Hypothalamus (tissue), 51 donors: ENCODE data around the gene ST3GAL5.

Experiments used
- DNase-seq, 51 donors: peaks; one replicate each; lab custom pipeline; 2025; lab: John Stamatoyannopoulos, UW

The ST3GAL5 gene

GRCh38 chr2:85868822-85869221 lies 20.0 kb downstream of the ST3GAL5 start:
- no peak for DNase-seq

- no peak for DNase-seq
These were observed 21.1 kb downstream of the ST3GAL5 start for GRCh38 chr2:85867556-85868292.

- DNase-seq, result no peak
These were observed 21.7 kb downstream of the ST3GAL5 start for GRCh38 chr2:85867121-85867520.

GRCh38 chr2:85866165-85866659 lies 22.6 kb downstream of the ST3GAL5 start:
- DNase-seq, result no peak

- DNase-seq, result no peak
These were observed 23.1 kb downstream of the ST3GAL5 start for GRCh38 chr2:85865539-85866164.

GRCh38 chr2:85864654-85865053 lies 24.1 kb downstream of the ST3GAL5 start:
- no peak for DNase-seq

- DNase-seq, result no peak
These were observed 26.4 kb downstream of the ST3GAL5 start for GRCh38 chr2:85862426-85862825.

- DNase-seq, result no peak
These were observed 27.1 kb downstream of the ST3GAL5 start for GRCh38 chr2:85861650-85862049.

GRCh38 chr2:85861180-85861579 lies 27.6 kb downstream of the ST3GAL5 start:
- DNase-seq, result no peak

GRCh38 chr2:85858841-85859240 lies 29.9 kb downstream of the ST3GAL5 start:
- no peak for DNase-seq

GRCh38 chr2:85854897-85855296 lies 33.9 kb downstream of the ST3GAL5 start:
- DNase-seq, result no peak

- DNase-seq, result no peak
These were observed 34.7 kb downstream of the ST3GAL5 start for GRCh38 chr2:85854166-85854509.

GRCh38 chr2:85853499-85854165 lies 35.2 kb downstream of the ST3GAL5 start:
- DNase-seq, result no peak

GRCh38 chr2:85852937-85853498 lies 35.8 kb downstream of the ST3GAL5 start:
- DNase-seq, result peak in 2 of 51 donors; percentile 3 to 19

- no peak for DNase-seq
These were observed 36.5 kb downstream of the ST3GAL5 start for GRCh38 chr2:85852152-85852840.

- peak in 34 of 51 donors; percentile 7 to 68 (median 38) for DNase-seq
These were observed 37.3 kb downstream of the ST3GAL5 start for GRCh38 chr2:85851253-85852151.

GRCh38 chr2:85850451-85850850 lies 38.3 kb downstream of the ST3GAL5 start:
- DNase-seq, result no peak

- no peak for DNase-seq
These were observed 41.7 kb downstream of the ST3GAL5 start for GRCh38 chr2:85847051-85847588.

GRCh38 chr2:85846411-85846810 lies 42.4 kb downstream of the ST3GAL5 start:
- DNase-seq, result no peak
